ENCODE data around the gene TMPO.
A peak's percentile ranks its signal among the peaks of the same experiment; 100 is the strongest.
"Not testable (repeated sequence)": the region's sequence is repeated elsewhere in the genome, so short reads cannot be mapped to it uniquely, and the experiment has no call there.

Gene TMPO

GRCh38 chr12:98579835-98580234, 64.4 kb downstream of the TMPO start:
- DNase-seq, result no peak

DNA sequence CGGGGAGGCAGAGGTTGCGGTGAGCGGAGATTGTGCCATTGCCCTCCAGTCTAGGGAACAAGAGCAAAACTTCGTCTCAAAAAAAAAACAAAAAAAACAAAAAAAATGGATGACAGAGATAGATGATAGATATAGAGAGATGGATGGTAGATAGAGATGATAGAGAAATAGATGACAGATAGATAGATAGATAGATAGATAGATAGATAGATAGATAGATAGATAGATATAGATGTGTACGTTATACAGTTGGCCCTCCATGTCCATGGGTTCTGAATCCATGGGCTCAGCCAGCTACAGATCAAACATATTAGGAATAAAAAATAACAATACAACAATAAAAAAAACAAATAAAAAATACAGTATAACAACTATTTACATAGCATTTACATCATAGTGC, 65.3 kb downstream of the TMPO start:
- no peak for DNase-seq

GRCh38 chr12:98581101-98581500, 65.7 kb downstream of the TMPO start:
- DNase-seq, result no peak

DNA sequence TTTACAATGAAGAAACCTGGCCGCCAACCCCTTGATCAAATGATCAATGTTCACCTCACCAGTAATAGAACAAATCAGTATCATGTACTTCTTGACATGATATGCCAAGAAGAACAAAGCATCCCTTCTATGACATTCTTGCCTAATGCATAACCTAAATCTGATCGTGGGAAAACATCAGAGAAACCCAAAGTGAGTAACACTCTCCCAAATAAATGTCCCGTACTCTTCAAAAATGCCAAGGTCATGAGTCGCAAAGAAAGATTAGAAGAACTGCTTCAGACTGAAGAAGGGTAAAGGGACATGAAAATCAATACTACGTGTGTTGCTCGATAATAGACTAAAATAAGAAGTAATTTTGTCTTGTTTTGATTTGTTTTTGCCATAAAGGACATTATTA, 66.7 kb downstream of the TMPO start:
- no peak for DNase-seq

GRCh38 chr12:98587084-98587483, 71.7 kb downstream of the TMPO start:
- DNase-seq, result no peak

- DNase-seq, result no peak
Measured at GRCh38 chr12:98591209-98591608, 75.8 kb downstream of the TMPO start.

- no peak for DNase-seq
Measured at GRCh38 chr12:98592825-98593322, 77.5 kb downstream of the TMPO start.

DNA sequence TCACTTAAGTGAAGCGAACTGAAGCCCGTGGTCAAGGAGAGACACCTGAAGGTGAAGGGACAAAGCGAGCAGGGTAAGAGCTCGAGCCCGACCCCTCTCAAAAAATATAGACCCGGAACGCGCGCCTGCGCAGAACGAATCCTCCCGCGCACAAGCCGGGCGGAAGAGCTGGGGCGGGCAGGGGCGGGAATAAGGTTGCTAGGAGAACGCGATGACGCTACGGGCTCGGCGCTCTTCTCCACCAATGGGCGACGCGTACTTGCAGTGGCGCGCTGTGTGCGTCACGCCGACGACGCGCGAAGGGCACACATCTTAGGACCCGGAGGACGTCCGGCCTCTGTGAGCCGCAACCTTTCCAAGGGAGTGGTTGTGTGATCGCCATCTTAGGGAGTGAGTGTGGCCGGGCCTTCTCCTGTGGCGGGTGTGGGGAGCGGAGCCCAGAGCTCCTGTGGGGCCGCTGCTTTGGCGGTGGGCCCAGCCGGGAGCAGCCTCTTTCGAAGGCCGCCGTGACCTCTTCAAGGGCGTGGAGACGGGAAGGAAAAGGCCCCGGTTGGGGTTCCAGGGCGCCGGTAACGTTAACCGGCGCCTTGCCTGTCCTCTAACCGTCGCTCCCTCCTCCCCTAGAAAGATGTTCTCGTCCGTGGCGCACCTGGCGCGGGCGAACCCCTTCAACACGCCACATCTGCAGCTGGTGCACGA, 78.1 kb downstream of the TMPO start, which contains the start of gene SLC25A3:
Gene SLC25A3 (plus strand): TSS at position 336 of the 699 bp plus-strand sequence. CDS start 293 bp downstream, at position 629.
- DNase-seq, result peak; percentile 98 to 99

DNA sequence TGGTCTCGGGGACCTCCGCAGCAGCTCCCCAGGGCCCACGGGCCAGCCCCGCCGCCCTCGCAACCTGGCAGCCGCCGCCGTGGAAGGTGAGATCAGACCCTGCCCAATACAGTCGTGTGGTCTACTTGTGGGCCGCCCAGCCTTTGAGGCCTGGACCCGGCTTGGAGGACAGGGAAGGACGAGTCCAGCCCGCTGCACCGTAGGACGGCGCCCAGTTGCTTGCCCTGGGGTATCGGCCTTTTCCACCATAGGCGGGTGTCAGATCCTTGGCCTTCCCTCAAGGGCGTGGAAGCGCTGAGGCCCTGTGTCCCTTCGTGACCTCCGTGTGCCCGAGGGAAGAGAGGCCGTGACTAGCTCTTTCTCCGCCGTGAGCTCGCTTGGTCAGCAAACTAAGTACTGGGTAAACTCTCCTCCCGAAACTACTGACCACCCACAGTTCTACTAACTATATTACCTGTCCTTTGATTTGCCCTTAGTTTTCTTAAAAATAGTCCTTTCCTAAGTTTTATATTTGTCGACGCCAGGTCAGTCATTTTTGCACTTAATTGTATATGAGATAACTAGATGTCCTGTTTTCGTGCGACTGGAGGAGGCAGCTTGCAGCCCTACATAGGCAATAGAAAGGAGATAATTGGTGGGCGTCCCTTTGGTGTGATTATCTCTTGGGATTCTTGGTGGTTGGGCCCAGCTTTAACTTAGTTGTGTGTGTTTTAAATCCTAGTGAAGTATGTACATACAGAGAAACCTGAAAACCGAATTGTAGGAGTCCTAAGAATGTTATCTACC, 78.9 kb downstream of the TMPO start:
- peak in 1 of 2 donors; percentile 41 for DNase-seq

DNA sequence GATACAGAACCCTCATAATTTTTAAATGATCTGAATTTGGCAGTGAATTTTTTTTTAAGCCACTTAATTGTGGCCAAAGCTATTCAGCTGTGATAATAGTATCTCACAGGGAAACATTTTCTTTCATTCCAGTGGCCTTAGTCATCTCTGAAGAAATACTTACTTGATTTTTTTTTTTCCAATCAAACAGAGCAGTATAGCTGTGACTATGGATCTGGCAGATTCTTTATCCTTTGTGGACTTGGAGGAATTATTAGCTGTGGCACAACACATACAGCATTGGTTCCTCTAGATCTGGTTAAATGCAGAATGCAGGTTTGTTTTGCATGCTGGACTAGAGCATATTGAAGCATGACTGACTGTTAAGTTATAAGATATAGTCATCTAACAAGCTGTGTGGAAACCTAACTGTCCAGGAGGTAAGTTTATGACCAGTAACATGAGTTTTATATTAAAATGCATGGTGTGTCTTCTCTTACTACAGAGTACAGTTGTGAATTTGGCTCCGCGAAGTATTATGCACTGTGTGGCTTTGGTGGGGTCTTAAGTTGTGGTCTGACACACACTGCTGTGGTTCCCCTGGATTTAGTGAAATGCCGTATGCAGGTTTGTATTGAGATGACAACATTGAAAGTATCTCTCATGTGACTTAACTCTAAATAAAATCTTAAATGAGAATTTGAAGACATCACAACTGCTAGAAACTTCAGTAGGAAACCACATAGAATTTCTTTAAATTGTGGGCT, 80.0 kb downstream of the TMPO start:
- DNase-seq, result no peak

DNA sequence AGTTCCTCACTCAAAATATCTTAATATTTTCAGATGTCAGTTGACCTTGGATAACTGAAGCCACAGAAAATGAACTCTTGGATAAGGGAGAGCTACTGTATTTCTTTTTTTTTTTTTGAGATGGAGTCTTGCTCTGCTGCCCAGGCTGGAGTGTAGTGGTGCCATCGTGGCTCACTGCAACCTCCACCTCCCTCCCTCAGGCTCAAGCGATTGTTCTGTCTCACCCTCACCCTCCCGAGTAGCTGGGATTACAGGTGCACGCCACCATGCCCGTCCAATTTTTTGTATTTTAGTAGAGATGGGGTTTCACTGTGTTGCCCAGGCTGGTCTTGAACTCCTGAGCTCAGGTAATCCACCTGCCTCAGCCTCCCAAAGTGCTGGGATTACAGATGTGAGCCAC, 81.9 kb downstream of the TMPO start:
- DNase-seq, result not testable (repeated sequence)

All from inflammatory macrophage treated with lipopolysaccharide for 1 hour (primary cell).